HepG2 (cell line): Measurements from ENCODE around the gene ACKR3. TPM values are rescaled to one million over a fixed set of nuclear protein-coding genes. Genes with fewer than 3 reads are reported as not detected.

Experiments
- ATAC-seq: fragments of 200-7000 bp; cut with Tn5 transposase; 3 replicates; pipeline ENCODE4 v1.9.1; 2020; ENCODE audit warnings: mild to moderate bottlenecking, moderate library complexity
- BruUV-seq: library from RNA; stranded (reverse); fragments of 400-500 nt; replicated peaks from 2 replicates; lab custom pipeline; 2021; lab: Mats Ljungman, UMichigan
- CTCF ChIA-PET: fragments of 300-600 bp; formaldehyde crosslinking; extraction: SDS; loops from one replicate; lab custom pipeline; 2021; ENCODE audit warnings: low total read pairs, inconsistent platforms, low intra/inter-chr PET ratio; lab: Yijun Ruan, JAX
- POLR2A ChIA-PET: fragments of 350-600 bp; sonication (Branson Sonifier 250); formaldehyde crosslinking; loops from one replicate; lab custom pipeline; 2020; ENCODE audit warnings: antibody characterized with exemption, inconsistent platforms; lab: Yijun Ruan, JAX
- DNase-seq: peaks from one replicate; pipeline ENCODE4 v3.0.0-alpha.2; 2015; ENCODE audit warnings: low spot score
- FAIRE-seq: peaks from 3 replicates; lab custom pipeline; 2011; peaks lifted over from hg19 to GRCh38; lab: Jason Lieb, UNC
- H2AFZ ChIP-seq: one replicate; pipeline ENCODE4 v1.6.1; 2011; ENCODE audit warnings: low read length, inconsistent platforms
- H3K27ac ChIP-seq: fragments of 300-600 bp; 3 replicates; pipeline ENCODE4 v1.8.0; 2011; ENCODE audit warnings: mixed run types, mild to moderate bottlenecking, mixed read lengths, low read length, inconsistent platforms; ENCODE audit not compliant: insufficient read depth; ENCODE audit errors: extremely low read length
- H3K27me3 ChIP-seq, 2 experiments: fragments of 200-600 bp in 1 of 2; 2 replicates in 1 of 2; 3 replicates in 1 of 2; pipeline versions ENCODE4 v1.6.0 to v1.8.0; 2011; ENCODE audit warnings: low read length in 2 of 2, mild to moderate bottlenecking in 2 of 2, moderate library complexity in 2 of 2, inconsistent platforms in 1 of 2; ENCODE audit not compliant: insufficient read depth in 2 of 2, control insufficient read depth in 1 of 2
- H3K36me3 ChIP-seq, 2 experiments: fragments of 200-600 bp in 1 of 2; replicated peaks in 1 of 2; 2 replicates in 1 of 2; 3 replicates in 1 of 2; pipeline versions ENCODE4 v1.5.1 to v1.8.0; 2011; ENCODE audit warnings: low read length in 2 of 2, inconsistent platforms in 1 of 2; ENCODE audit not compliant: insufficient read depth in 2 of 2, control insufficient read depth in 1 of 2
- H3K4me1 ChIP-seq: 2 replicates; pipeline ENCODE4 v1.5.1; 2012; ENCODE audit warnings: low read length, inconsistent platforms; ENCODE audit not compliant: insufficient read depth
- H3K4me2 ChIP-seq: 2 replicates; pipeline ENCODE4 v1.6.0; 2011; ENCODE audit warnings: low read depth, low read length, inconsistent platforms
- H3K4me3 ChIP-seq, 3 experiments: fragments of 200-600 bp in 1 of 3; sonication (generic), shearing (Covaris generic) in 1 of 3; replicated peaks in 1 of 3; 2 replicates each; pipeline ENCODE4 v1.5.1; 2011 to 2016; ENCODE audit warnings: low read length in 3 of 3, inconsistent platforms in 2 of 3, low read depth in 2 of 3, mild to moderate bottlenecking in 2 of 3, control low read depth in 1 of 3, mixed read lengths in 1 of 3; ENCODE audit not compliant: insufficient read depth in 1 of 3
- H3K79me2 ChIP-seq: one replicate; pipeline ENCODE4 v1.6.1; 2011; ENCODE audit warnings: low read length, inconsistent platforms; ENCODE audit not compliant: insufficient read depth
- H3K9ac ChIP-seq: 2 replicates; pipeline ENCODE4 v1.6.0; 2011; ENCODE audit warnings: mild to moderate bottlenecking, low read depth, low read length, inconsistent platforms; ENCODE audit not compliant: insufficient read depth
- H3K9me3 ChIP-seq: 2 replicates; pipeline ENCODE4 v1.5.1; 2012; ENCODE audit warnings: mild to moderate bottlenecking, low read length
- H4K20me1 ChIP-seq: 2 replicates; pipeline ENCODE4 v1.6.0; 2011; ENCODE audit warnings: inconsistent platforms, mild to moderate bottlenecking, low read length, moderate library complexity; ENCODE audit not compliant: insufficient read depth
- ELF1 ChIP-seq: sonication (generic); formaldehyde crosslinking; IDR thresholded peaks from 2 replicates; pipeline ENCODE4 v1.4.0; 2020; ENCODE audit warnings: missing genetic modification reagents
- HMGXB4 ChIP-seq, 2 experiments: sonication (generic) in 1 of 2; formaldehyde crosslinking in 1 of 2; IDR thresholded peaks; 2 replicates each; pipeline versions ENCODE4 v1.4.0 to v1.6.1; 2018 to 2020; ENCODE audit warnings: missing genetic modification reagents in 2 of 2, borderline replicate concordance in 1 of 2, low read depth in 1 of 2, mild to moderate bottlenecking in 1 of 2, missing biosample characterization in 1 of 2
- KDM5B ChIP-seq: sonication (generic); formaldehyde crosslinking; IDR thresholded peaks from 2 replicates; pipeline ENCODE4 v1.4.0; 2020; ENCODE audit warnings: missing genetic modification reagents, mild to moderate bottlenecking, borderline replicate concordance
- MATR3 ChIP-seq: sonication (generic); formaldehyde crosslinking; IDR thresholded peaks from 2 replicates; pipeline ENCODE4 v1.4.0; 2020; ENCODE audit warnings: missing genetic modification reagents
- NFE2L1 ChIP-seq: sonication (generic); formaldehyde crosslinking; IDR thresholded peaks from 2 replicates; pipeline ENCODE4 v1.4.0; 2020; ENCODE audit warnings: missing genetic modification reagents, mild to moderate bottlenecking, borderline replicate concordance
- NR3C1 ChIP-seq: sonication (generic); formaldehyde crosslinking; IDR thresholded peaks from 2 replicates; pipeline ENCODE4 v1.4.0; 2020; ENCODE audit warnings: missing genetic modification reagents
- RBFOX2 ChIP-seq: fragments of 200-400 bp; formaldehyde crosslinking; IDR thresholded peaks from 2 replicates; pipeline ENCODE4 v1.6.1; 2017; ENCODE audit warnings: low read depth, mild to moderate bottlenecking, low read length
- SATB2 ChIP-seq: sonication (generic); formaldehyde crosslinking; IDR thresholded peaks from 2 replicates; pipeline ENCODE4 v1.5.0; 2020; ENCODE audit warnings: missing genetic modification reagents
- ZEB1 ChIP-seq: IDR thresholded peaks from 2 replicates; pipeline ENCODE4 v1.6.1; 2012; ENCODE audit warnings: mild to moderate bottlenecking, low read depth, inconsistent platforms; ENCODE audit not compliant: insufficient replicate concordance
- ZMYM3 ChIP-seq: sonication (generic); formaldehyde crosslinking; IDR thresholded peaks from 2 replicates; pipeline ENCODE4 v1.5.1; 2020; ENCODE audit warnings: mild to moderate bottlenecking, missing genetic modification reagents
- ZNF256 ChIP-seq: sonication (generic); formaldehyde crosslinking; conservative IDR thresholded peaks from 2 replicates; pipeline ENCODE4 v1.4.0; 2020; ENCODE audit warnings: missing genetic modification reagents
- ZNF672 ChIP-seq: sonication (generic); formaldehyde crosslinking; IDR thresholded peaks from 2 replicates; pipeline ENCODE4 v1.8.1; 2022; ENCODE audit warnings: missing genetic modification reagents
- WGBS: methylation state at CpG from one replicate; pipeline ENCODE4 v1.1.6; 2017; ENCODE audit warnings: low lambda C conversion rate; 5-methylcytosine and 5-hydroxymethylcytosine counted together
- in situ Hi-C: cut with HindIII; loops from 2 replicates; pipeline ENCODE4 v1.10.0; 2017; ENCODE audit warnings: low pct_unique_long_range_greater_than_20kb; ENCODE audit not compliant: extremely low pct_ligation_motif_present
- intact Hi-C: fragments of 100-400 bp; cut with micrococcal nuclease; formaldehyde crosslinking; loops from one replicate; pipeline ENCODE4 v1.10.0; 2022; ENCODE audit not compliant: unreplicated experiment
- polyA plus RNA-seq, 8 experiments: library from polyadenylated mRNA; depleted of rRNA in 3 of 8; stranded (reverse) in 7 of 8; unstranded in 1 of 8; fragments of >200 nt; fragmentation: Illumina TruSeq in 4 of 8; extraction: Trizol in 4 of 8; gene quantifications; 2 replicates each; pipeline versions ENCODE4 v1.2.1 to v1.2.3, GENCODE V29; 2011 to 2016; ENCODE audit warnings: low read depth in 4 of 8, missing spikeins in 1 of 8, mixed read lengths in 1 of 8; ENCODE audit not compliant: insufficient read depth in 1 of 8
- total RNA-seq, 5 experiments: library from RNA; depleted of rRNA; stranded (reverse); fragments of >200 nt; fragmentation: Illumina TruSeq; extraction: Trizol; gene quantifications; 2 replicates each; pipeline ENCODE4 v1.2.3, GENCODE V29; 2016; ENCODE audit warnings: low read depth in 1 of 5
- TF ChIP-seq, protein P1 (sequence below): sonication (generic); formaldehyde crosslinking; IDR thresholded peaks from 2 replicates; pipeline ENCODE4 v1.5.1; 2020; ENCODE audit warnings: mild to moderate bottlenecking, missing genetic modification reagents
- TF ChIP-seq, protein P2 (sequence below): sonication (generic); formaldehyde crosslinking; IDR thresholded peaks from 2 replicates; pipeline ENCODE4 v1.4.0; 2020; ENCODE audit warnings: missing genetic modification reagents, low read depth, mild to moderate bottlenecking, borderline replicate concordance
- TF ChIP-seq, protein P3 (sequence below): sonication (generic); formaldehyde crosslinking; IDR thresholded peaks from 2 replicates; pipeline ENCODE4 v1.8.0; 2022; ENCODE audit warnings: mild to moderate bottlenecking, missing genetic modification reagents

The ACKR3 gene
- total and polyA plus RNA-seq, 2 of the 13 experiments (the other 11 are each of a cell fraction or from before 2014, with no cell fraction given) = not detected

DNA sequence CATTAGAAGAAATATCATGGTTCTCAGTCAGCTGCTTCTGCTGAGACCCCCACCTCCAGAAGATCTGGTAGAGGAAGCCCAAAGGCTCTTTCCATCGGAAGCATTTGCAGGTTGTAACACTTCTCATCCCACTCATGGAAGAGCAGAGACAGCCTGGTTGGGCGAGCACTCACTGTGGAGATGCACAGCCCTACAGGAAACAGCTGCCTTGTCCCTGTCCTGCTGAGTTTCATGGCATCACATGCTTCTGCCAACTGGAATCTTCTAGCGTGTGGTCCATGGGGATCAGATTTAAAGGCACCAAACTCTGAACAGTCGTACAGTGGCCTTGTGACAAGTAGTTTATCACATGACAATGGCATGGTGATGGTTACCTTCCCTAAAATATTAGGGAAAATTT is 36.3 kb upstream of the ACKR3 start:
- 0% methylated on average over 4 of the region's 4 CpGs for WGBS
- H3K27ac ChIP-seq = no peak overlapping the region
- H3K4me1 ChIP-seq = no peaks in the 10 kb centered on the region
- no TSS peak for BruUV-seq
- in situ Hi-C loops (no loop called here), intact Hi-C loops (no loop called here)
- H4K20me1 ChIP-seq = no peaks in the 10 kb centered on the region
- H3K27me3 ChIP-seq = peaks cover 0 to 15% of the 10 kb centered on the region in 2 experiments; a peak in 3 of 5 replicates
- no peak overlapping the region for H3K4me2 ChIP-seq
- no peak overlapping the region for H3K9ac ChIP-seq
- no peaks in the 10 kb centered on the region for H3K9me3 ChIP-seq
- CTCF ChIA-PET = no interaction called here
- no peaks in the 10 kb centered on the region for H3K79me2 ChIP-seq
- no peak for DNase-seq
- H3K4me3 ChIP-seq = no peak overlapping the region
- no peak for TF ChIP-seq ZMYM3 (CRISPR knock-in tag)
- no peak for TF ChIP-seq KDM5B
- no peak for TF ChIP-seq ZNF256 (CRISPR knock-in tag)
- TF ChIP-seq, protein P1, sequence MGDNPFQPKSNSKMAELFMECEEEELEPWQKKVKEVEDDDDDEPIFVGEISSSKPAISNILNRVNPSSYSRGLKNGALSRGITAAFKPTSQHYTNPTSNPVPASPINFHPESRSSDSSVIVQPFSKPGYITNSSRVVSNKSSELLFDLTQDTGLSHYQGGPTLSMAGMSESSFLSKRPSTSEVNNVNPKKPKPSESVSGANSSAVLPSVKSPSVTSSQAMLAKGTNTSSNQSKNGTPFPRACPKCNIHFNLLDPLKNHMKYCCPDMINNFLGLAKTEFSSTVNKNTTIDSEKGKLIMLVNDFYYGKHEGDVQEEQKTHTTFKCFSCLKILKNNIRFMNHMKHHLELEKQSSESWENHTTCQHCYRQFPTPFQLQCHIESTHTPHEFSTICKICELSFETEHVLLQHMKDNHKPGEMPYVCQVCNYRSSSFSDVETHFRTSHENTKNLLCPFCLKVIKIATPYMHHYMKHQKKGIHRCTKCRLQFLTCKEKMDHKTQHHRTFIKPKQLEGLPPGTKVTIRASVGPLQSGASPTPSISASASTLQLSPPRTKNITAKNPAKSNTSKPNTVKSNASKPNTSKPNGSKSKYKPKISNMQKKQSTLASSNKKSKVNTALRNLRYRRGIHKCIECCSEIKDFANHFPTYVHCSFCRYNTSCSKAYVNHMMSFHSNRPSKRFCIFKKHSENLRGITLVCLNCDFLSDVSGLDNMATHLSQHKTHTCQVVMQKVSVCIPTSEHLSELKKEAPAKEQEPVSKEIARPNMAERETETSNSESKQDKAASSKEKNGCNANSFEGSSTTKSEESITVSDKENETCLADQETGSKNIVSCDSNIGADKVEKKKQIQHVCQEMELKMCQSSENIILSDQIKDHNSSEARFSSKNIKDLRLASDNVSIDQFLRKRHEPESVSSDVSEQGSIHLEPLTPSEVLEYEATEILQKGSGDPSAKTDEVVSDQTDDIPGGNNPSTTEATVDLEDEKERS (CRISPR knock-in tag) = no peak
- no peak for TF ChIP-seq MATR3 (CRISPR knock-in tag)
- TF ChIP-seq, protein P2, sequence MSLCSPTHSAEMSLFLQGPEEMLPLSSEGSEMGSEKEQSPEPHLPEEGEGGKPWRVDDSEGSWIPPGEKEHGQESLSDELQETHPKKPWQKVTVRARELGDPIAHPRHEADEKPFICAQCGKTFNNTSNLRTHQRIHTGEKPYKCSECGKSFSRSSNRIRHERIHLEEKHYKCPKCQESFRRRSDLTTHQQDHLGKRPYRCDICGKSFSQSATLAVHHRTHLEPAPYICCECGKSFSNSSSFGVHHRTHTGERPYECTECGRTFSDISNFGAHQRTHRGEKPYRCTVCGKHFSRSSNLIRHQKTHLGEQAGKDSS (CRISPR knock-in tag) = no peak
- TF ChIP-seq ZEB1 = no peak
- TF ChIP-seq SATB2 (CRISPR knock-in tag) = no peak
- no peak for TF ChIP-seq RBFOX2
- TF ChIP-seq ZNF672 = no peak
- TF ChIP-seq, protein P3, sequence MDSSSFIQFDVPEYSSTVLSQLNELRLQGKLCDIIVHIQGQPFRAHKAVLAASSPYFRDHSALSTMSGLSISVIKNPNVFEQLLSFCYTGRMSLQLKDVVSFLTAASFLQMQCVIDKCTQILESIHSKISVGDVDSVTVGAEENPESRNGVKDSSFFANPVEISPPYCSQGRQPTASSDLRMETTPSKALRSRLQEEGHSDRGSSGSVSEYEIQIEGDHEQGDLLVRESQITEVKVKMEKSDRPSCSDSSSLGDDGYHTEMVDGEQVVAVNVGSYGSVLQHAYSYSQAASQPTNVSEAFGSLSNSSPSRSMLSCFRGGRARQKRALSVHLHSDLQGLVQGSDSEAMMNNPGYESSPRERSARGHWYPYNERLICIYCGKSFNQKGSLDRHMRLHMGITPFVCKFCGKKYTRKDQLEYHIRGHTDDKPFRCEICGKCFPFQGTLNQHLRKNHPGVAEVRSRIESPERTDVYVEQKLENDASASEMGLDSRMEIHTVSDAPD (CRISPR knock-in tag) = no peak
- no peak for TF ChIP-seq NFE2L1 (CRISPR knock-in tag)
- TF ChIP-seq ELF1 = no peak
- TF ChIP-seq NR3C1 (CRISPR knock-in tag) = no peak
- TF ChIP-seq HMGXB4 (CRISPR knock-in tag; IDR thresholded peaks at IDR 0.05; ENCODE audit: borderline replicate concordance in 1 of 2, low read depth in 1 of 2) = no peak
- POLR2A ChIA-PET = no interaction called here
- H2AFZ ChIP-seq = no peak overlapping the region
- FAIRE-seq = no peak
- H3K36me3 ChIP-seq = no peaks in the 10 kb centered on the region
- no peak for ATAC-seq
